OCI-LY1 (cell line): ENCODE results near the gene ACTR3.

Source experiments
- CTCF ChIP-seq: fragments of 200-600 bp; sonication (generic), shearing (Covaris generic); IDR thresholded peaks from 2 replicates; pipeline ENCODE4 v1.5.1; 2017; ENCODE audit warnings: mild to moderate bottlenecking, antibody characterized with exemption, low read length, moderate library complexity, mixed read lengths
- EZH2 ChIP-seq: fragments of 200-600 bp; sonication (generic), shearing (Covaris generic); IDR thresholded peaks from 2 replicates; pipeline ENCODE4 v1.8.0; 2017; ENCODE audit warnings: borderline replicate concordance, mixed run types, mild to moderate bottlenecking, antibody characterized with exemption, low read length, moderate library complexity, mixed read lengths

GRCh38 chr2:113940891-113941290 is 51.0 kb downstream of the ACTR3 start:
- TF ChIP-seq CTCF: no peak
- TF ChIP-seq EZH2: no peak
